Anterior cingulate cortex (tissue), 58 donors: ENCODE data around the gene FBXL13.
"Not testable (repeated sequence)": the region's sequence is repeated elsewhere in the genome, so short reads cannot be mapped to it uniquely, and the experiment has no call there.

ENCODE experiments used
- DNase-seq, 58 donors: peaks; one replicate each; lab custom pipeline; 2025; lab: John Stamatoyannopoulos, UW

The FBXL13 gene

GRCh38 chr7:102912742-102913141, 161.9 kb downstream of the FBXL13 start, which contains the start of gene LRRC17:
Gene LRRC17, plus strand, starts transcription at chr7:102913000. Its CDS starts 20,914 bp downstream, at chr7:102933914.
- DNase-seq = no peak

- DNase-seq = no peak
These were observed 165.9 kb downstream of the FBXL13 start for GRCh38 chr7:102908676-102909075.

GRCh38 chr7:102903576-102903975, 171.0 kb downstream of the FBXL13 start:
- DNase-seq = not testable (repeated sequence)

GRCh38 chr7:102902052-102902451, 172.5 kb downstream of the FBXL13 start:
- not testable (repeated sequence) for DNase-seq

- no peak for DNase-seq
These were observed 176.1 kb downstream of the FBXL13 start for GRCh38 chr7:102898532-102898859.

- no peak for DNase-seq
These were observed 176.6 kb downstream of the FBXL13 start for GRCh38 chr7:102897856-102898531.

- no peak for DNase-seq
These were observed 177.4 kb downstream of the FBXL13 start for GRCh38 chr7:102897211-102897631.

GRCh38 chr7:102896585-102896984, 178.0 kb downstream of the FBXL13 start:
- no peak for DNase-seq

GRCh38 chr7:102895602-102896001, 179.0 kb downstream of the FBXL13 start:
- DNase-seq = no peak

GRCh38 chr7:102892631-102893278, 181.8 kb downstream of the FBXL13 start:
- no peak for DNase-seq

- peak in 30 of 58 donors; percentile 3 to 54 (median 12) for DNase-seq
These were observed 182.8 kb downstream of the FBXL13 start for GRCh38 chr7:102891693-102892261.

- no peak for DNase-seq
These were observed 183.5 kb downstream of the FBXL13 start for GRCh38 chr7:102890971-102891692.

- DNase-seq = peak in 9 of 58 donors; percentile 2 to 38 (median 6)
These were observed 184.2 kb downstream of the FBXL13 start for GRCh38 chr7:102890292-102890970.

- no peak for DNase-seq
These were observed 184.7 kb downstream of the FBXL13 start for GRCh38 chr7:102889851-102890250.

GRCh38 chr7:102888561-102889233, 185.9 kb downstream of the FBXL13 start:
- no peak for DNase-seq

- no peak for DNase-seq
These were observed 191.3 kb downstream of the FBXL13 start for GRCh38 chr7:102883098-102883860.

GRCh38 chr7:102875700-102876295, 198.8 kb downstream of the FBXL13 start:
- no peak for DNase-seq

- no peak for DNase-seq
These were observed 199.6 kb downstream of the FBXL13 start for GRCh38 chr7:102874966-102875365.
